H9 (cell line): ENCODE results near the gene INPP5J. TPM values are rescaled to one million over a fixed set of nuclear protein-coding genes. Genes with fewer than 3 reads are reported as not detected.

Experiments
- DNase-seq: peaks from one replicate; pipeline ENCODE4 v3.0.0-alpha.2; 2017
- H2AFZ ChIP-seq: one replicate; pipeline ENCODE4 v1.6.1; 2013; ENCODE audit warnings: mild to moderate bottlenecking, low read length, control low read depth, moderate library complexity
- H2AK5ac ChIP-seq: 2 replicates; pipeline ENCODE4 v1.6.1; 2013; ENCODE audit warnings: low read length, control low read depth, mixed read lengths; ENCODE audit not compliant: insufficient read length
- H2BK120ac ChIP-seq: one replicate; pipeline ENCODE4 v1.6.1; 2013; ENCODE audit warnings: low read depth, mild to moderate bottlenecking, low read length, control low read depth, inconsistent platforms; ENCODE audit not compliant: poor library complexity, severe bottlenecking
- H2BK12ac ChIP-seq: 2 replicates; pipeline ENCODE4 v1.6.1; 2013; ENCODE audit warnings: low read length, control low read depth, mixed read lengths, low read depth; ENCODE audit not compliant: insufficient read length
- H2BK15ac ChIP-seq: 2 replicates; pipeline ENCODE4 v1.6.1; 2013; ENCODE audit warnings: low read depth, low read length, control low read depth
- H2BK20ac ChIP-seq: one replicate; pipeline ENCODE4 v1.6.1; 2013; ENCODE audit warnings: low read depth, mild to moderate bottlenecking, low read length, control low read depth, inconsistent platforms; ENCODE audit not compliant: poor library complexity, severe bottlenecking
- H2BK5ac ChIP-seq: 2 replicates; pipeline ENCODE4 v1.6.1; 2013; ENCODE audit warnings: low read length, control low read depth, mixed read lengths; ENCODE audit not compliant: insufficient read length
- H3K14ac ChIP-seq: 2 replicates; pipeline ENCODE4 v1.6.1; 2013; ENCODE audit warnings: low read length, control low read depth; ENCODE audit not compliant: insufficient read depth
- H3K18ac ChIP-seq: 2 replicates; pipeline ENCODE4 v1.6.1; 2013; ENCODE audit warnings: low read depth, mild to moderate bottlenecking, mixed read lengths, low read length, control low read depth; ENCODE audit not compliant: insufficient read length
- H3K23ac ChIP-seq: 2 replicates; pipeline ENCODE4 v1.6.1; 2013; ENCODE audit warnings: low read length, control low read depth, mixed read lengths, low read depth; ENCODE audit not compliant: insufficient read length
- H3K23me2 ChIP-seq: 2 replicates; pipeline ENCODE4 v1.6.1; 2013; ENCODE audit warnings: low read depth, mild to moderate bottlenecking, mixed read lengths, low read length, control low read depth; ENCODE audit not compliant: insufficient read length, poor library complexity, severe bottlenecking
- H3K27ac ChIP-seq: 2 replicates; pipeline ENCODE4 v1.5.1; 2013; ENCODE audit warnings: low read length, control low read depth, mixed read lengths, low read depth; ENCODE audit not compliant: insufficient read length
- H3K27me3 ChIP-seq: 2 replicates; pipeline ENCODE4 v1.6.1; 2013; ENCODE audit warnings: low read length, control low read depth, inconsistent platforms; ENCODE audit not compliant: insufficient read depth
- H3K4ac ChIP-seq: 2 replicates; pipeline ENCODE4 v1.6.1; 2013; ENCODE audit warnings: low read depth, mild to moderate bottlenecking, control low read depth, inconsistent platforms, low read length, moderate library complexity
- H3K4me1 ChIP-seq: 2 replicates; pipeline ENCODE4 v1.6.1; 2013; ENCODE audit warnings: low read length, control low read depth, inconsistent platforms; ENCODE audit not compliant: insufficient read depth
- H3K4me2 ChIP-seq: 2 replicates; pipeline ENCODE4 v1.6.1; 2013; ENCODE audit warnings: low read length, control low read depth, mixed read lengths; ENCODE audit not compliant: insufficient read length, insufficient read depth
- H3K56ac ChIP-seq: 2 replicates; pipeline ENCODE4 v1.6.1; 2013; ENCODE audit warnings: low read depth, mild to moderate bottlenecking, mixed read lengths, low read length, control low read depth; ENCODE audit not compliant: insufficient read length
- H3K79me1 ChIP-seq: 2 replicates; pipeline ENCODE4 v1.6.1; 2013; ENCODE audit warnings: low read depth, mild to moderate bottlenecking, moderate library complexity, low read length, control low read depth, inconsistent platforms; ENCODE audit not compliant: insufficient read depth, poor library complexity, severe bottlenecking
- H3K79me2 ChIP-seq: 2 replicates; pipeline ENCODE4 v1.6.1; 2013; ENCODE audit warnings: low read length, control low read depth, inconsistent platforms; ENCODE audit not compliant: insufficient read depth
- H3K9ac ChIP-seq: 2 replicates; pipeline ENCODE4 v1.6.1; 2013; ENCODE audit warnings: low read length, control low read depth, mixed read lengths; ENCODE audit not compliant: insufficient read length; ENCODE audit errors: extremely low read depth
- H3K9me3 ChIP-seq: one replicate; pipeline ENCODE4 v1.6.1; 2013; ENCODE audit warnings: low read depth, low read length, inconsistent platforms; ENCODE audit not compliant: control insufficient read depth
- H3T11ph ChIP-seq: one replicate; pipeline ENCODE4 v1.6.1; 2013; ENCODE audit warnings: mild to moderate bottlenecking, low read length, control low read depth, inconsistent platforms
- H4K20me1 ChIP-seq: one replicate; pipeline ENCODE4 v1.6.1; 2013; ENCODE audit not compliant: control insufficient read depth, insufficient read length, insufficient read depth
- H4K5ac ChIP-seq: 2 replicates; pipeline ENCODE4 v1.6.1; 2013; ENCODE audit warnings: low read depth, mild to moderate bottlenecking, mixed read lengths, low read length, control low read depth; ENCODE audit not compliant: insufficient read length
- H4K8ac ChIP-seq: replicated peaks from 2 replicates; pipeline ENCODE4 v1.6.1; 2013; ENCODE audit warnings: low read length, control low read depth, mixed read lengths, low read depth; ENCODE audit not compliant: insufficient read length
- H4K91ac ChIP-seq: 2 replicates; pipeline ENCODE4 v1.6.1; 2013; ENCODE audit warnings: low read depth, mild to moderate bottlenecking, moderate library complexity, mixed read lengths, low read length, control low read depth; ENCODE audit not compliant: insufficient read length
- H3K27ac Mint-ChIP-seq, 3 experiments: 2 replicates in 2 of 3; 3 replicates in 1 of 3; pipeline ENCODE4 v1.8.0; 2020 to 2021; ENCODE audit warnings: mixed read lengths in 3 of 3, mild to moderate bottlenecking in 1 of 3, moderate library complexity in 1 of 3
- H3K27me3 Mint-ChIP-seq: 2 replicates; pipeline ENCODE4 v1.8.0; 2021; ENCODE audit warnings: low read depth, mild to moderate bottlenecking, moderate library complexity, mixed read lengths
- H3K36me3 Mint-ChIP-seq, 3 experiments: 2 replicates in 2 of 3; 3 replicates in 1 of 3; pipeline ENCODE4 v1.8.0; 2020 to 2021; ENCODE audit warnings: low read depth in 3 of 3, mixed read lengths in 3 of 3; ENCODE audit not compliant: insufficient read depth in 1 of 3
- H3K4me1 Mint-ChIP-seq, 2 experiments: 2 replicates each; pipeline ENCODE4 v1.8.0; 2020; ENCODE audit warnings: mixed read lengths in 2 of 2
- H3K4me3 Mint-ChIP-seq, 2 experiments: 2 replicates in 1 of 2; 3 replicates in 1 of 2; pipeline ENCODE4 v1.8.0; 2020 to 2021; ENCODE audit warnings: mild to moderate bottlenecking in 2 of 2, mixed read lengths in 2 of 2, moderate library complexity in 1 of 2
- H3K9me3 Mint-ChIP-seq, 2 experiments: 2 replicates in 1 of 2; 3 replicates in 1 of 2; pipeline ENCODE4 v1.8.0; 2020; ENCODE audit warnings: mild to moderate bottlenecking in 2 of 2, mixed read lengths in 2 of 2, moderate library complexity in 1 of 2
- CTCF ChIP-seq: fragments of 200-600 bp; sonication (generic); conservative IDR thresholded peaks from 3 replicates; pipeline ENCODE4 v1.8.0; 2021; ENCODE audit warnings: antibody characterized with exemption, mild to moderate bottlenecking
- WGBS: extraction: QIAGEN DNeasy Blood & Tissue Kit; methylation state at CpG from one replicate; pipeline ENCODE4 v1.1.7; 2013; ENCODE audit warnings: missing lambda C conversion rate, low lambda C conversion rate, mixed read lengths; ENCODE audit not compliant: insufficient read length; ENCODE audit errors: extremely low coverage; 5-methylcytosine and 5-hydroxymethylcytosine counted together
- total RNA-seq: library from RNA; stranded (reverse); gene quantifications from 2 replicates; pipeline ENCODE4 v1.2.1, GENCODE V29; 2021

INPP5J gene
- total RNA-seq, 1 experiment from 2014 or later: 4.9 TPM

- Histone ChIP-seq H2BK20ac (no peak overlapping the region), H3K79me1 (no peaks in the 10 kb centered on the region), H4K91ac (no peak overlapping the region), H4K8ac (no peak overlapping the region), H3K18ac (no peak overlapping the region), H3K9me3 (no peaks in the 10 kb centered on the region), H4K5ac (no peak overlapping the region), H3K27me3 (no peaks in the 10 kb centered on the region), H3K4ac (no peak overlapping the region), H3K14ac (no peak overlapping the region), H3K79me2 (no peaks in the 10 kb centered on the region), H2BK5ac (no peak overlapping the region), H2BK12ac (no peak overlapping the region), H3K9ac (no peak overlapping the region), H2AK5ac (no peak overlapping the region), H3K56ac (no peak overlapping the region), H2BK120ac (no peak overlapping the region), H3K4me1 (peaks cover 5% of the 10 kb centered on the region; the same call in 1 of the 2 replicates), H2BK15ac (no peak overlapping the region), H3K4me2 (no peak overlapping the region), H3T11ph (no peak overlapping the region), H3K23me2 (no peaks in the 10 kb centered on the region), H2AFZ (no peak overlapping the region), H3K27ac (no peak overlapping the region), H4K20me1 (no peaks in the 10 kb centered on the region), H3K23ac (no peak overlapping the region)
- no peak for TF ChIP-seq CTCF
- H3K4me1 Mint-ChIP-seq: peaks cover 26 to 48% of the 10 kb centered on the region in 2 experiments
- no peak overlapping the region for H3K27ac Mint-ChIP-seq
- no peaks in the 10 kb centered on the region for H3K36me3 Mint-ChIP-seq
- H3K27me3 Mint-ChIP-seq: peaks cover 6% of the 10 kb centered on the region
- H3K9me3 Mint-ChIP-seq: no peaks in the 10 kb centered on the region
- no peak for DNase-seq
- H3K4me3 Mint-ChIP-seq: no peak overlapping the region
- WGBS: no CpG with 5 or more reads among the region's 3 CpGs
These were observed 1.5 kb downstream of the INPP5J start for GRCh38 chr22:31124290-31124689.
